ENCODE results near the gene EHMT2.
"Not testable (repeated sequence)": the region's sequence is repeated elsewhere in the genome, so short reads cannot be mapped to it uniquely, and the experiment has no call there.

Gene EHMT2

GRCh38 chr6:31869343-31869742 lies 28.2 kb downstream of the EHMT2 start:
- no peak for DNase-seq

- DNase-seq: not testable (repeated sequence)
Measured at GRCh38 chr6:31868658-31868971, 28.9 kb downstream of the EHMT2 start.

GRCh38 chr6:31865205-31866118 lies 32.0 kb downstream of the EHMT2 start:
- no peak for DNase-seq

GRCh38 chr6:31864818-31865204 lies 32.7 kb downstream of the EHMT2 start:
- DNase-seq: no peak

- DNase-seq: not testable (repeated sequence)
Measured at GRCh38 chr6:31864123-31864562, 33.4 kb downstream of the EHMT2 start.

GRCh38 chr6:31862344-31863235 lies 34.9 kb downstream of the EHMT2 start, which contains the start of gene NEU1:
NEU1 (minus strand) TSS chr6:31862821; CDS start chr6:31862776, 45 bp downstream.
- DNase-seq: peak; percentile 100

- no peak for DNase-seq
Measured at GRCh38 chr6:31861919-31862343, 35.6 kb downstream of the EHMT2 start.

GRCh38 chr6:31861150-31861549 lies 36.3 kb downstream of the EHMT2 start:
- DNase-seq: no peak

GRCh38 chr6:31860349-31860748 lies 37.1 kb downstream of the EHMT2 start:
- no peak for DNase-seq

GRCh38 chr6:31859923-31860322 lies 37.6 kb downstream of the EHMT2 start:
- DNase-seq: no peak

- DNase-seq: no peak
Measured at GRCh38 chr6:31858707-31859106, 38.8 kb downstream of the EHMT2 start.

GRCh38 chr6:31857774-31858173 lies 39.7 kb downstream of the EHMT2 start:
- DNase-seq: not testable (repeated sequence)

GRCh38 chr6:31851980-31852718 lies 45.3 kb downstream of the EHMT2 start:
- DNase-seq: not testable (repeated sequence)

GRCh38 chr6:31851485-31851832 lies 46.0 kb downstream of the EHMT2 start:
- no peak for DNase-seq

- no peak for DNase-seq
Measured at GRCh38 chr6:31850765-31851484, 46.6 kb downstream of the EHMT2 start.

- no peak for DNase-seq
Measured at GRCh38 chr6:31847276-31847978, 50.1 kb downstream of the EHMT2 start.

GRCh38 chr6:31844507-31844906 lies 53.0 kb downstream of the EHMT2 start:
- DNase-seq: no peak

GRCh38 chr6:31842053-31842452 lies 55.4 kb downstream of the EHMT2 start:
- DNase-seq: no peak

- not testable (repeated sequence) for DNase-seq
Measured at GRCh38 chr6:31839779-31840126, 57.7 kb downstream of the EHMT2 start.

GRCh38 chr6:31838968-31839367 lies 58.5 kb downstream of the EHMT2 start:
- DNase-seq: no peak

- not testable (repeated sequence) for DNase-seq
Measured at GRCh38 chr6:31838114-31838553, 59.4 kb downstream of the EHMT2 start.

Measured in NCI-H1105 (cell line).